ENCODE results near the gene ST3GAL2. TPM values are rescaled to one million over a fixed set of nuclear protein-coding genes. Genes with fewer than 3 reads are reported as not detected.
A peak's percentile ranks its signal among the peaks of the same experiment; 100 is the strongest.

Gene ST3GAL2
- 45.9 and 49.0 TPM in 2 replicates for total RNA-seq (2021)
- long read RNA-seq, full-length matches to known transcripts: 18 of 42 reads
- long read RNA-seq, partial matches to known transcripts: 4 of 42 reads
- long read RNA-seq, other reads (novel, unspliced or antisense): 20 of 42 reads

- Mint-ChIP-seq H3K4me1 (peaks cover 31 to 33% of the 10 kb centered on the region in 2 experiments), H3K4me3 (peak within 1 kb of the TSS; percentile 94 to 96), H3K9me3 (peaks cover 0 to 2% of the 10 kb centered on the region in 2 experiments; a peak in 1 of 5 replicates), H3K36me3 (ENCODE audit: insufficient read depth in 1 of 3, low read depth in 3 of 3) (peaks cover 3 to 9% (median 3%) of the 10 kb centered on the region in 3 experiments; a peak in 4 of 7 replicates), H3K27me3 (ENCODE audit: low read depth) (no peaks in the 10 kb centered on the region; the same call in 1 of the 2 replicates), H3K27ac (peak within 1 kb of the TSS; percentile 79 to 95 (median 89))
- Histone ChIP-seq H4K5ac (ENCODE audit: insufficient read length, low read depth, low read length) (no peak within 1 kb of the TSS), H3K4me2 (ENCODE audit: insufficient read depth, insufficient read length, low read length) (peak within 1 kb of the TSS; percentile 91), H2BK20ac (ENCODE audit: low read depth, low read length, poor library complexity, severe bottlenecking) (no peak within 1 kb of the TSS), H2BK12ac (ENCODE audit: insufficient read length, low read depth, low read length) (no peak within 1 kb of the TSS), H4K20me1 (ENCODE audit: control insufficient read depth, insufficient read depth, insufficient read length) (no peaks in the 10 kb centered on the region), H3K79me1 (ENCODE audit: insufficient read depth, low read depth, low read length, poor library complexity, severe bottlenecking) (no peaks in the 10 kb centered on the region), H4K8ac (replicated peaks; ENCODE audit: insufficient read length, low read depth, low read length) (no peak within 1 kb of the TSS), H2BK120ac (ENCODE audit: low read depth, low read length, poor library complexity, severe bottlenecking) (no peak within 1 kb of the TSS), H2AK5ac (ENCODE audit: insufficient read length, low read length) (no peak within 1 kb of the TSS), H2BK15ac (ENCODE audit: low read depth, low read length) (no peak within 1 kb of the TSS), H3K9ac (ENCODE audit: extremely low read depth, insufficient read length, low read length) (peak within 1 kb of the TSS; percentile 50), H3K9me3 (ENCODE audit: control insufficient read depth, low read depth, low read length) (no peaks in the 10 kb centered on the region), H3K79me2 (ENCODE audit: insufficient read depth, low read length) (peaks cover 10% of the 10 kb centered on the region; the same call in 1 of the 2 replicates), H3K23ac (ENCODE audit: insufficient read length, low read depth, low read length) (no peak within 1 kb of the TSS), H3K56ac (ENCODE audit: insufficient read length, low read depth, low read length) (no peak within 1 kb of the TSS), H3K18ac (ENCODE audit: insufficient read length, low read depth, low read length) (peak within 1 kb of the TSS; percentile 54), H3K23me2 (ENCODE audit: insufficient read length, low read depth, low read length, poor library complexity, severe bottlenecking) (peaks cover 11% of the 10 kb centered on the region), H3K27me3 (ENCODE audit: insufficient read depth, low read length) (no peaks in the 10 kb centered on the region), H3K4ac (ENCODE audit: low read depth, low read length) (no peak within 1 kb of the TSS), H4K91ac (ENCODE audit: insufficient read length, low read depth, low read length) (no peak within 1 kb of the TSS), H3K27ac (ENCODE audit: insufficient read length, low read depth, low read length) (no peak within 1 kb of the TSS), H3K4me1 (ENCODE audit: insufficient read depth, low read length) (peaks cover 7% of the 10 kb centered on the region), H2BK5ac (ENCODE audit: insufficient read length, low read length) (no peak within 1 kb of the TSS), H2AFZ (ENCODE audit: low read length) (no peak within 1 kb of the TSS), H3T11ph (ENCODE audit: low read length) (no peak within 1 kb of the TSS), H3K14ac (ENCODE audit: insufficient read depth, low read length) (peak within 1 kb of the TSS; percentile 51)
- TF ChIP-seq CTCF (conservative IDR thresholded peaks at IDR 0.05): no peak
- WGBS (ENCODE audit: extremely low coverage, insufficient read length, low lambda C conversion rate): no CpG with 5 or more reads among the region's 86 CpGs
- DNase-seq: peak; percentile 97
These were observed at the start of gene ST3GAL2 for GRCh38 chr16:70438969-70439862. Gene ST3GAL2, minus strand, starts transcription at chr16:70439100. Its CDS starts 40,570 bp downstream, at chr16:70398530.
